Activated T-cell treated with anti-CD3 and anti-CD28 coated beads for 1 hour (primary cell): ENCODE results near the gene SPATA16.
"Not testable (repeated sequence)": the region's sequence is repeated elsewhere in the genome, so short reads cannot be mapped to it uniquely, and the experiment has no call there.

ENCODE experiments used
- DNase-seq: peaks from one replicate; pipeline ENCODE4 v3.0.0-alpha.2; 2020; ENCODE audit warnings: low read depth

SPATA16 gene

DNA sequence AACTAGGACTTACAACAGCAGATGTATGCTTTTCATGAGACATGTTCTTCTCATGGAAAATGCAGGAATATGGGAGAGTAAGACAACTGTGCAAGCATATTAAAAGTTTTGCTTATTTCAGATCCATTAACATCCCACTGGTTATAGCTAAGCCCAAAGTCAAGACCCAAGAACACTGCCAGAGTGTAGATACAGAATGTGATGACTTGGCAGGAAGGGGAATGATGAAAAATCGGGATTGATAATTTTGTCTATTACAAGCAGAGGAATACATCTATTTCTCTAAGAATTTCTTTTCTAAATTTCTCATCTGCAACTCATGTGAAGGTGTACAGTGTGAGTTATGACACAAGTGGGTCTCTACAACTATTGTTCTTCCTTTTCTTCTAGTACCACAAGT, 76.4 kb downstream of the SPATA16 start:
- DNase-seq = no peak

DNA sequence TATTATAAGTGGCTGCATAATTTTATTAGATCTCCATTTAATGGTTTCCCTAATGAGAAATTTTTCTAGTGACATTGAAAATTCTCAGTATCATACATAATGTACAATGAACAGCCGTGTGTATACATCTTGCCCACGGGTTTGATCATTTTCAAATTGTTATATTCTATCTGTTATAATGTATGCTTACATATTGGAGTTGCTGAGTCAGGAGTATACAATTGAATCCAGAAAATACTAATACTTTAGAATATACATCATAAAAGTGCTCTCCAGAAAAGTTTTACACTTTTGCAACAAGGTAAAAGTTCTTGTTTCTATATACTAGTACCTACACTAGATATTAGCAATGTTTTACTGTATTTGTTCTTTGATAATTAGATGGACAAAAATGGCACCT, 82.8 kb downstream of the SPATA16 start:
- DNase-seq = no peak

DNA sequence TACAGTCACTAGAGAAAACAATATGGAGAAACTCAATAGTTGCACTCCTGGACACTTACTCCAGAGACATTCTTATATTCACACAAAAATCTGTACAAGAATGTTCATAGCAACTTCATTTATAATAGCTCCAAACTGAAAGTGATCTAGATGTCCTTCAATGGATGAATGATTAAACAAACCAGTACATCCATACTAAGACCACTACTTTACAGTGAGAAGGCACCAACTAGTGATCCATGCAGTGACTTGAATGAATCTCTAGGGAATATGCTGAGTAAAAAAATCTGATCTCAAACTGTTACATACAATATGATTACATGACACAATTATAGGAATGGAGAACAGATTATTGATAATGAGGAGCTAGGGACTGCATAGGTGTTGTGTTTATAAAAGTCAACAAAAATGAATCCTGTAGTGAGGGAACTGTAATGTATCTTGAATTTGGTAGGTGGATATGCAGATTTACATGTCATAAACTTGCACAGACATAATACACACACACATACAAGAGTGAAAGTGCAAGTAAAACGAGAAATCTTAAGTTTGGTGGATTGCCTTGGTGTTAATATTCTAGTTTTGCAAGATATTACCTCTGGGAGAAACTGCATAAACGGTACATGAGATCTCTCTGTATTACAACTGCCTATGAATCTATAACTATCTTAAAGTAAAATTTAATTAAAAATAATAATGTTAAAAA, 85.7 kb downstream of the SPATA16 start:
- no peak for DNase-seq

DNA sequence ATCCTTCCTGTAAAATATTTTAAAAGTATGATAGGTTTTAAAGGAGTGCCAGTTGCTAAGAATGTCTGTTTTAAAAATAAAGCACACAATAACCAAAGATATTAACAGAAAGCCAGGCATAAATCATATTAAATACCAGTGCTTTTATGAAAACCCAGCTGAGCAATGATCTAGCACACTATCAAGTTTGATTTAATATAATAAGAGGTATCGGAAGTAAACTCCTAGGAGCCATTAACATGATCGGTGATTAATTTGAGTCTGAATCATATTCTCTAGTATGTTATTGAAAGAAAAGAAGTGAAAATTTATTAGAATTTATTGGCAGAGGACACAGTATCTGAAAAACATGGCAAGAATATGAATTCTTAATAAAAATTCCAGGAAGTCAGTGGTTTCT, 91.7 kb downstream of the SPATA16 start:
- no peak for DNase-seq

DNA sequence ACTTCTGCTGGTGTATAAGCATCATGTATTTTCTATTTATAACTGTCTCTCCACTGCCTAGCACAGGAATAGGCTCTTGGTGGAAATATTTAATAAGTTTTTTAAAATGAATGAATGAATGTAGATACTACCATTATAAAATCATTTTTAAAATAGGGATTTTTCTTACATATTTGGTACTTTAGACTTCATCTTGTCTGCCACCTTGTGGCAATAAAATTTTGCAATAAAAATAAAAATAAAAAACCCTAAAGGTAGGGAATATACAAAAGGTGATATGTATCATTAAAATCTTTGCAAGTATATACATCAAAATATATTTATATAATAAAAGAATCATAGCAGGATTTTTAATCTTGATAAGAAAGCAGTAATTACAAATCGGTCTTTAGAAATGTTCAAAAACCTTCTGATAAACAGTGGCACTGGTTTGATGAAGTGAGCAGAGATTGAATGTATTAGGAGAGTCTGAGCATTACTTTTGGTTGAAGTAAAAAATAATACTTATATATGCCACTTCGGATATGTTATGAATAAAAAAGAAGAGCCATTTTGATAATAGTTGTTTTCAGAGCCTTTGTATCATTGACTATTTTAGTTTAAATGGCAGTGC, 95.2 kb downstream of the SPATA16 start:
- no peak for DNase-seq

DNA sequence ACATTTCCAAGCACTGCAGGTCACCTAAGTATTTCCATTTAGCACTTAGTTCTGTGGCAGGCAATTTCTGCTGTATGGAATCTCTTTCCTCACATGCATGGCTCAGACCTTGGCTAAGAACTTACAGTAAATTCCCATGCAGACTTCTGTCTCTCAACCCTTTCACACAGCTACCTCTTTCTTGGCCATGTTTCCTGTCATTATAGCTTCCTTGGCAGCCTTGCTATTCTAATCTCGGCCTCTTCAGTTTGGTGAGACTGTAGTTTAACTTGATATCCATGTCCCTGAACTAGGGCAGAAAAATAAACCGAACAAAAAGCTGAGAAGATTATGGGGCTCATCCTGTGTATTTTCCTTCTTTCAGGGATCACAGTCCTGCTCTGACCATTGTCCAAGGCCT, 96.0 kb downstream of the SPATA16 start:
- DNase-seq = no peak

DNA sequence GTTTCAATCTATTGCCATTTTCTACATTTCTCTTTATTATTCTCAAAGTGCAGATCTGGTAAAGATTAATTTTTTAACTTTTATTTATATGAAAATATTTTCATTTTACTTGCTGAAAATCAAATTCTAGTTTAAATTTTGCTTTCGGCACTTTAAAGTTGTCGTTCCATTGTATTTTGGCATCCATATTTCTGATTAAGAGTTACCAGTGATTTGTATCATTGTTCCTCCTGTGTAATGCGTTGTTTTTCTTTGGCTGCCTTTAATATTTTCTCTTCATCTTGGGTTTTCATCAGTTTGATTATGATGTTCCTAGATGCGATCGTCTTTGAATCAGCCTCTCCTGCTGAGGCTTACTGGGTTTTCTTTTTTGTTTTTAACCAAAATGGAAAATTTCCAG, 97.3 kb downstream of the SPATA16 start:
- DNase-seq = no peak

DNA sequence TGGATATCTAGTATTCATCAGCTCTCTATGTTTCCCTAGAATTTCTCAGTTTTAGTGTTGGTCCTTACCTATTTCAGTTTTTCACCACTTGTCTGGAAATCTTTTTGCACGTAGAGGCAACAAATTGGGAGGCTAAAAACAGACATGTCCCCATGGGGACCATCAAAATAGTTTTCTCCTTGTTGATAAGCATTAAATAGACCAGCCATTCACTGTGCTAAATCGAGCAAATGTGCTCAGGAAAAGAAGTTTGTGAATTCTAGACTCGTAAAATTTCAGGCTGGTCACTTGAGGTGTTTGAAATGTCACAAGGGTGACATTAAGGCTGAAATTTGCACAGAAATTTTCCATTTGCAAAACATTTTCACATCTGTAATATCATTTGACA, 102.6 kb downstream of the SPATA16 start:
- no peak for DNase-seq

DNA sequence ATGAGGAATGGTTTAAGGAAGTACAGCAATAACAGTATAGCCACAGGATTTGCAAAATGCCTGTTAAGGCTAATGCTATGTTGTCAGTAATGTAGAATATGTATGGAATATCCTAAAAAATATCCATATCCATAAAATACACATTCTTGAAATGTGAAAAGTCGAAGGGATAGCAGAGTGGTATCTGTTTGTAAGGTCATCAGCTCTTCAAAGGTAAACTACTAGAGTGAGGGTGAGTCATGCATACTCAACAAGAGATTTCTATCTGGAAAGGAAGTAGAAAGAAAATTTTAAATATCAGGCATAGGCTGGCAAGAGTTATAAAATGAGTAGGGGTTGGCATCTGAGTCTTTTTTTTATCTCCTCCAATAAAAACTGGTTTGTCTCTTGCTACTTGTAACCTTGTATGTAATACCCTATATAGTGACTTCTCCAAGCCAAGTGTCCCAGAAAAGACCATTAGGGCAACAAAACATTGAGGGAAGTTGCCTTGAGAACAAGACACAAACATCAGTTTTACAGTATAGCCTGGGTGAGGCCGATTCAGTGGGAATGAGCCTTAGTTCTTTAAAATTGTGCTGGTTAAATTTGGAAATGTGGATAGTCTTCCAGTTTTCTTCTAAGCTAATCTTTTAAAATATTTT, 103.1 kb downstream of the SPATA16 start:
- DNase-seq = no peak

DNA sequence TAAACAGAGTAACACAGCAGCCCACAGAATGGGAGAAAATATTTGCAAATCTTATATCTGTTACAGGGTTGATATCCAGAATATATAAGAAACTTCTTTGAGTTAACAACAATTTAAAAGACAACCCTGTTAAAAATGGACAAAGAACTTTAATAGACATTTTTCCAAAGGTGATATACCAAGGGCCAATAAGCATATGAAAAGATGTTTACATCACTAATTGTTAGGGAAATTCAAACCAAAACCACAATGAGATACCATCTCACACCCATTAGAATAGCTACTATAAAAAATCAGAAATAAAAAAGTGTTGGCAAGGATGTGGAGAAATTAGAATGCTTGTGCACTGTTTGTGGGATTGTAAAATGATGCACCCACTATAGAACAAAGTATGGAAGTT, 110.8 kb downstream of the SPATA16 start:
- no peak for DNase-seq

DNA sequence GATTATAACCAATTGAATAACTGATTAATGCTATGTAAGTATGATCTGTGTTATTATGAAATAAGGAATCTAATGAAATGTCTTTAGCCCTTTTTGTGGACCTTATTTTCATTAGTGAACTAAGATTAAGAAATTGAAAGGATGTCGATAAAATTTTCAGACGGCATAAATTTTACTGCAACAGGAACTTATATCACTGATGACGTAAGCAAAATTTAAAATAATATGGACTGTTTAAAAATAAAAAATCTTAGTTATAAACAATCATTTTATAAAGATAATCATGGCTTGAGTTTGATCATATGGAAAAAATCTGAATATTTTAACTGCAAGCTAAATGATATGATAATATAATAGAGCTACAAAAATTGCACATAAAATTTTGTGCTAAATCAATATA, 112.7 kb downstream of the SPATA16 start:
- no peak for DNase-seq

DNA sequence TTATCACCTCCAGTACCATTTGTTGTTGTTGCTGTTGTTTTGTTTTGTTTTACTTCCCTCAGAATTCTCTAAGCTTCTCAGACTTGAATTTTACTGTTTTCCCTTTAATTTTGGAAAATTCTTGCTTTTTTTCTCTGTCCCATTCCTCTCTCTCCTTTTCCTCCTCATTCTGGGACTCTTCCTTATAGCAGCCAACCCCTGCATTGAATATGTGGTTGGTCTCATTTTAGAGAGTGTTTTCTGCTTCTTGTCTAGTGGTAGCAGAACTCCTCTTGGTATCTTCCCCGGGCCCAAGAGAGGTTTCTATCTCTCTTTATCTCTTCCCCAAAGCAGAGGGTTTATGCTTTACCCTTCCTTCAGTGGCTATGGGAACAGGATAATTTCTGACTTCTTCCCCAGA, 113.6 kb downstream of the SPATA16 start:
- DNase-seq = no peak

DNA sequence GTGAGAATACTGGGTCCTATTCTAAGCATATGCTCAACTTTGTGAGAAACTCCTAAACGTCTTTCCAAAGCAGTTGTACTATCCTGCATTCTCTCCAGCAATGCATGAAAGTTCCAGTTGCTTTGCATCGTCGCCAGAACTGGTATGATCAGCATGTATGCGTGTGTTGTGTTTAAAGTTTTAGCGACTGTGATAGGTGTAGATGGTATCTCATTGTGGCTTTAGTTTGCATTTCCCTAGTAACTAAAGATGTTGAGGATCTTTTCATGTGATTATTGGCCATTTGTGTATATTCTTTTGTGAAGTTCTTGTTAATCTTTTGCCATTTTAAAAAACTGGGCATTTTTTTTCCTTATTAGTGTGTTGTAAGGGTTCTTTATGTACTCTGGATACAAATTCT, 115.1 kb downstream of the SPATA16 start:
- DNase-seq = no peak

DNA sequence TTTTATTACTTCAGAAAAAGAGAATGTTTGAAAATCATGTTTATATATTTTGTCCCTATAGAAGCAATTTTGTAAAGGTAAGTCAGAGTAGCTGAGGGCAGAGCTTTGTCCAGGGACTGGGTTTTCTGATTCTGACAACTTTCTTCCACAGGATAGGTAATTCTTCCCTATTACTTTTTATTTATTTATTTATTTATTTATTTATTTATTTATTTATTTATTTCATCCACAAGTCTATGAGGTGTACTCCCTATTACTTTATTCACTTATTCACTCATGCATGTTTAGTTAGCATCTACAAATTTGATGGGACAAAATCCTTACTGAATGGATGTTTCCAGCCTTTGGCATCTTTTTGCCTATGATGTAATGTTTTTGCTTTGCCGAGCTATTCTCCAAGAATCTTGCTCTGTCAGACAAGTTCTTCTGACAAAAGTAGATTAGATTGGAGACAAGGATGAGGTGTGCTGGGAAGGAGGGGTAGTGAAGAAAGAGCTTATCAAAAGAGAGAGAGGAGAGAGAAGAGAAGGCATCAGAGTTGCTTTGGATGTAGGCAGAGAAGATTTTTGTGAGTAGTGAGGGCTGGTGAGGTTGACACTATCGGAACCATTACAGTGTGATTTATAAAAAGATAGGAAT, 119.4 kb downstream of the SPATA16 start:
- no peak for DNase-seq

DNA sequence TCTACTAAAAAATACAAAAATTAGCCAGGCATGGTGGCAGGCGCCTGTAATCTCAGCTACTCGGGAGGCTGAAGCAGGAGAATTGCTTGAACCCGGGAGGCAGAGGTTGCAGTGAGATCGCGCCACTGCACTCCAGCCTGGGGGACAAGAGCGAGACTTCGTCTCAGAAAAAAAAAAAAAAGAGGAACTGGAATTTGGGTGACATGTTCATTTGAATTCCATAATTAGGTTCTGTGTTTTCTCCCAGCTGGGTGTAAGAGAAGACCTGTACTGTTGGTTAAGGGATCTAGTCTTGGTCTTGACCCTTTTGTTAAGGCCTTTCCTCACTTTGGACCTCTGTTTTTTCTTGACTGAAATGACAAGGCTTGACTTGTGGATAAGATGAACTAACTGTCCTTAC, 120.9 kb downstream of the SPATA16 start:
- DNase-seq = not testable (repeated sequence)

DNA sequence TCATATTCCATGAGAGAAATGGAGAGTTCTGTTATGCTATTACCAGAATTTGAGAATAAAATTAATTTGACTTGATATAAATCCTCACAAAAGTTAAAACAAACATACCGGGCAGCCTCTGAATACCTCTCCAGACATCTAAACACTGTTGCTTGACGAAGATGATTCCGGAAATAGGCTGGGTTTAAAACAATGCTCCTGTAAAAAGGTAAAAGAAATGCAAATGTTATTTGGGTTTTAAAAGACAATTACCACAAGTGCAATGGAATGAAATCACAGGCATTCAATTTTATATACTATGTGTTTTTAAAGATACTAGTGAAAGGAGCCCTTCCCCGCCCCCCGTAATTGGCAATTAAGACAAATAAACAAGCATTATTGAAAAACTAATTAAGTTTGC, 121.7 kb downstream of the SPATA16 start:
- no peak for DNase-seq

DNA sequence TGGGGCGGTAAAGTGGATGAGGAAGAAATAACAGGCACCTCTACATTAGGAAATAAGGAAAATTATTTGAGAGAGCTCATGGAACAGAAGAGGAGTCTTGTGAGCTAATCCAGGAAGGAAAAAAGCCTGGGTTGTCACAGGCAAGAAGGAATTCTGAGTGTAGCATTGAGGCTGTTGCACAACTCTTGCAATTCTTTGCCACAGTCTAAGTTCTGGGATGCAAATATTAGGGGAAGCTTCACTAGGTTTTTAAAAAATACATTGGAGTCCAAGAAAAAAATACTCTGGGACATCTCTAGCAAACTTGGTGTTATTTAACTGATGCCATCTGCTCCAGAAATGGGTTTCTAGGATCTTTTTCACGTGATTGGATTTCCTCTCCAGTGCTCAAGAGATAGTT, 122.3 kb downstream of the SPATA16 start:
- no peak for DNase-seq

DNA sequence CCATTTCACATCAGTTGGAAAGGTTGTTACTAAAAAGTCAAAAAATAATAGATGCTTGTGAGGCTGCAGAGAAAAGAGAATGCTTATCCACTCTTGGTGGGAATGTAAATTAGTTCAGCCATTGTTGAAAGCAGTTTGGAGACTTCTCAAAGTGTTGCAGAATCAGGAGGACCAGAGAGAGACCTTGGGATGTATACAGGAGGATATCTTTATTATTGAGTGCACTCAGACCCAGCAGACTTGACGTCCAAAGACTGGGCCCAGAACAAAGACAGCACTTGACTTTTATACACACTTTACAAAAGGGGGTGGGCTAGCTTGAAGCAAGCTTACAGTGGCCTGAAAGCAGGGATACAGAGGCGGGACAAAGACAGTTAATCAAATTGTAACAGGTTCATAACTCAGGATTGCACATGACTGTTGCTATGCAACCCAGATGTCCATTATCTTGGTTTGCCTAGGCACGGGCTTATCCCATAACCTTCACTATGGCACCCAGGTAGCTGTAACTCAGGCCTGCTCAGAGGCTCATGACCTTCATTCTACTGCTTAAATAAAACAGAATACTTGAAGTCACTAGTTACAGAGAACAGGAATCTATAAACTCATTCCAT, 127.7 kb downstream of the SPATA16 start:
- DNase-seq = no peak

DNA sequence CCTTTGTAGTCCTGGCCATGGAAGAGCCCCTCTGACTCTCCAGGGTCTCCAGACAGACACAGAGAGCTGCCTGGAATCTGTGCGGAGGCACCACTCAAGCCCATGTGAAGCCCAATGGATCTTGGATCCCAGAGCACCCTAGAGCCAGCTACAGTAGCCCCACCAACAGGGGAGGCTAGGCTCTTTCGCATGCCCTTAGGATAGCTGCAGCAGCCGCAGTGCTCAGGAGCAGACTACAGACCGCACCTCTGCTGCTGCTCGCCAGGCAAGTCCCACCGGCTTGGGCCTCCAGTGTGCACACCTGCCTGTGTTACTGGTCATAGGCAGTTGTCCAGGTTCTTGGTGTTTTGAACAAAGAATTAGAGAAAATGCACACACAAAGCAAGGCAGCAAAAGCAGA, 131.6 kb downstream of the SPATA16 start:
- DNase-seq = no peak

DNA sequence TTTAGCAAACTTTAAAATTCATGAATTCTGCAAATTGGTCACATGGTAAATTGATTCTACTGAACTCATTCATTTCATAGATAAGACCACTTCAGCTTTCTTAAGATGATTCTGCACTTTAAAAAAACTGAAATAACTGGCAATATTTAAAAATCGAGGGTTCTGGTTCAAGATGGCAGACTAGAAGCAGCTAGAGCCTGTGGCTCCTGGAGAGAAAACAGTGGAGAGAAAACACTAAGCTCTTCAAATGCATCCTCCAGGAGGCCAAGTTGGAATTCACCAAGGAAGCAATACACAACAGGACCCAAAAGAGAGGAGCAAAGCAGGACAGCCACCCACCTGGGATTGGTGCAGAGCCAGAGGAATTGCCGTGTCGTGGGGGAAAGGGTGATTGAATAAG, 132.1 kb downstream of the SPATA16 start:
- no peak for DNase-seq

DNA sequence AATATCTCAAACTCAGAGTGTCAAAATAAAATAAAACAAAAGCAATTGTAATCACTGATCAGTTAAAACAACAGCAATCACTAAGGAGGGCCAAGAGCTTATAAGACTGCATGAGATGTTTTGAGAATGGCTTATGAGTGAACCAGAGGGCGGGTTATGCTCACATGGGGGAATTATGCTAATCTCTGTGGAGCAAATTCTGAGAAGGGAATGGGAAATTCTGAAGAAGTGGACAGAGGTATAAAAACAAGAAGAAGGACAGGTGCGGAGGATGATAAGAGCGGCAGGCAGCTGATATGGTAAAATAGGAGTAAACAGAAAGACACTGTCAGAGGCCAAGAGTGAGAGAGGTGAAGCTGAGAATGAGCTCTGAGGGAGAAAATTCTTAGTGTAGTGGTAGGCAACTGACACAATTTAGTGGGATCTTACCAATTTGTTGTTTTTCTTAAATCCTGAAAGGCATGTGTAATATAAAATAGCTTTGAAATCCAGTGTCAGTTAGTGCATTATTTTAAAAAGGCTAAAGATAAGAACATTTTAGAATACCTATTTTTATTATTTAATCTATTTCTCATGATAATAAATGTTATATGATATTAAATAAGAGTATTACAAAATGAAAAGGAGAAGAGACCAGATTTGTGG, 133.8 kb downstream of the SPATA16 start:
- no peak for DNase-seq

DNA sequence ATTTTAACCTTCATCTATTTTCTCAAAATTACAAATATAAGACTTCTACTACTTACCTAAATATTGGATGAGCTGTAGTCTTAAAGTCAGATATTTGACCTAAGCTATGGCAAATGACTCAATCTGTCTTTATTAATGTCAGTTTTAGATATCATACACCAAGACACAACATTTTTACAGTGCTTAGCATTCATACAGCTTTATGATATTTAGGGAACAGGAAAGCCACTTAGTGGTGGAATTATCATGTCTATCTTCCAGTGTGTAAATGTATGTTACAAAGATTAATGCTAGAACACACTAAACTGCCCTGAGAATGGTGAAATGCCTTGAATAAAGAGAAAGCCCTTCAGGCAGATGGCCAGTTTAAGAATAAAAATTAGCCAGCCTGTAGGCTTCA, 135.0 kb downstream of the SPATA16 start:
- no peak for DNase-seq
